GM19238 (cell line): ENCODE measurements around the gene CERS4.
"Not testable (repeated sequence)": the region's sequence is repeated elsewhere in the genome, so short reads cannot be mapped to it uniquely, and the experiment has no call there.

ENCODE experiments used
- DNase-seq: peaks from one replicate; pipeline ENCODE4 v3.0.0; 2011; ENCODE audit warnings: low spot score; ENCODE audit not compliant: insufficient read length

CERS4 gene

GRCh38 chr19:8208922-8209461 is at the start of gene CERS4:
Gene CERS4 (plus strand): TSS chr19:8209370. CDS start chr19:8251077, 41,707 bp downstream.
- DNase-seq, result peak; percentile 90

GRCh38 chr19:8161135-8161646 is 48.0 kb upstream of the CERS4 start:
- DNase-seq, result peak; percentile 48

GRCh38 chr19:8163759-8164158 is 45.4 kb upstream of the CERS4 start:
- DNase-seq, result no peak

GRCh38 chr19:8167985-8168384 is 41.2 kb upstream of the CERS4 start:
- DNase-seq, result no peak

GRCh38 chr19:8168537-8168936 is 40.6 kb upstream of the CERS4 start:
- no peak for DNase-seq

GRCh38 chr19:8174706-8175105 is 34.5 kb upstream of the CERS4 start:
- no peak for DNase-seq

- no peak for DNase-seq
These were observed 29.2 kb upstream of the CERS4 start for GRCh38 chr19:8180018-8180417.

GRCh38 chr19:8184274-8184673 is 24.9 kb upstream of the CERS4 start:
- no peak for DNase-seq

GRCh38 chr19:8185343-8186068 is 23.7 kb upstream of the CERS4 start:
- DNase-seq, result no peak

- no peak for DNase-seq
These were observed 16.8 kb upstream of the CERS4 start for GRCh38 chr19:8192221-8192820.

- no peak for DNase-seq
These were observed 14.5 kb upstream of the CERS4 start for GRCh38 chr19:8194528-8195267.

GRCh38 chr19:8196271-8196927 is 12.8 kb upstream of the CERS4 start:
- no peak for DNase-seq

GRCh38 chr19:8203288-8204120 is 5.7 kb upstream of the CERS4 start:
- DNase-seq, result not testable (repeated sequence)

GRCh38 chr19:8204961-8205360 is 4.2 kb upstream of the CERS4 start:
- DNase-seq, result no peak

GRCh38 chr19:8206147-8207087 is 2.8 kb upstream of the CERS4 start:
- DNase-seq, result no peak

- not testable (repeated sequence) for DNase-seq
These were observed 1.8 kb upstream of the CERS4 start for GRCh38 chr19:8207326-8207725.

- no peak for DNase-seq
These were observed 850 bp upstream of the CERS4 start for GRCh38 chr19:8208119-8208921.
